GM18858 (cell line): Measurements from ENCODE around the gene TRIM31.
"Not testable (repeated sequence)": the region's sequence is repeated elsewhere in the genome, so short reads cannot be mapped to it uniquely, and the experiment has no call there.

Experiments
- ATAC-seq: cut with Tn5 transposase; IDR thresholded peaks from one replicate; pipeline ENCODE4 v1.9.1; 2021; ENCODE audit not compliant: unreplicated experiment

TRIM31 gene

GRCh38 chr6:30149858-30150550, 37.1 kb upstream of the TRIM31 start:
- no peak for ATAC-seq

- ATAC-seq, result no peak
Observed at GRCh38 chr6:30149234-30149633, 36.3 kb upstream of the TRIM31 start.

- no peak for ATAC-seq
Observed at GRCh38 chr6:30147096-30147495, 34.2 kb upstream of the TRIM31 start.

GRCh38 chr6:30145818-30146217, 32.9 kb upstream of the TRIM31 start:
- ATAC-seq, result no peak

- no peak for ATAC-seq
Observed at GRCh38 chr6:30144811-30145210, 31.9 kb upstream of the TRIM31 start.

- ATAC-seq, result no peak
Observed at GRCh38 chr6:30143780-30144179, 30.9 kb upstream of the TRIM31 start.

GRCh38 chr6:30142665-30143064, 29.8 kb upstream of the TRIM31 start:
- no peak for ATAC-seq

- not testable (repeated sequence) for ATAC-seq
Observed at GRCh38 chr6:30140240-30140639, 27.4 kb upstream of the TRIM31 start.

- no peak for ATAC-seq
Observed at GRCh38 chr6:30136570-30137286, 23.8 kb upstream of the TRIM31 start.

GRCh38 chr6:30135757-30136156, 22.9 kb upstream of the TRIM31 start, which contains the start of gene TRIM40:
TRIM40 (plus strand) TSS chr6:30136140; CDS start chr6:30137037, 897 bp downstream.
- ATAC-seq, result no peak

GRCh38 chr6:30135147-30135546, 22.3 kb upstream of the TRIM31 start:
- no peak for ATAC-seq

GRCh38 chr6:30131947-30132497, 19.1 kb upstream of the TRIM31 start:
- ATAC-seq, result no peak

- no peak for ATAC-seq
Observed at GRCh38 chr6:30130887-30131862, 18.3 kb upstream of the TRIM31 start.

GRCh38 chr6:30130179-30130679, 17.3 kb upstream of the TRIM31 start:
- ATAC-seq, result no peak

- no peak for ATAC-seq
Observed at GRCh38 chr6:30129265-30130178, 16.6 kb upstream of the TRIM31 start.

- ATAC-seq, result no peak
Observed at GRCh38 chr6:30127238-30128093, 14.6 kb upstream of the TRIM31 start.

GRCh38 chr6:30122515-30122914, 9.6 kb upstream of the TRIM31 start:
- no peak for ATAC-seq

- ATAC-seq, result no peak
Observed at GRCh38 chr6:30121446-30122366, 8.8 kb upstream of the TRIM31 start.
